ENCODE measurements around the gene ATG101. TPM values are rescaled to one million over a fixed set of nuclear protein-coding genes. Genes with fewer than 3 reads are reported as not detected.

Gene ATG101
- total RNA-seq, 1 donor, result 64.4 TPM

DNA sequence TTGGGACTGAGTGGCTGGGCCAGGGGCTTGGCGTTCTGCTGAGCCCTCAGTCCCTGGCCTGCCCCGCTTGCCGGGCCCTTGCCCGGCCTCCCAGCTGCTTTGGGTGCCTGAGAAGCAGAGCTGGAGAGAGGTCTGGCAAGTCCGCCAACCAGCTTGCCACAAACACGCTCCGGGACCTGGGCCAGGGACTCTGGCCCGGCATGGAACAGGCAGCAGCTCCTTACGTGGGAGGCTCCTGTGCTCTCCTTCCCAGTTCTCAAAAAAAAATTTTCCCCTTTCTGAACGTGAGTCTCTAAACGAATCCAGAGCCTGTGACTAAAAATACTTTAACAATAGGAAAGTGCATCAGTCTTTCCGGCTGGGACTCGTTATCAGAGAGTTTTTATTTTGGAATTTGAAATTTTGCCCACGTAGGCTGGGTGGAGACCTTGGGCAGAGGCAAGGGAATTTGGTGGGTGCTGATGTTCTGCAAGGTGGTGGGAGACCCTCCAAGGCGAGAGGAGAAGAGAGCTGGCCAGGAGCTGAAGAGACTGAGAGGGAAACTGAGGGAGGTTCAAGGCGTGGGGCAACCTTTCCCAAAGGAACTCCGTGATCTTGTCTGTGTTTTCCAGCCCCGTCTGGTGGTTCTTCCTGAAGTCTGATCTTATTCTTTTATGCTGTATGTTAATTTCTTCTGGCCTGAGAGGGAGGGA, 25.3 kb upstream of the ATG101 start:
- H4K20me1 ChIP-seq (ENCODE audit: insufficient read depth, low read length), result no peaks in the 10 kb centered on the region
- no peaks in the 10 kb centered on the region for H3K36me3 ChIP-seq (ENCODE audit: insufficient read depth, low read length)
- no peak for TF ChIP-seq CTCF (IDR thresholded peaks at IDR 0.05; ENCODE audit: extremely low read depth, low read depth, low read length)
- DNase-seq (ENCODE audit: insufficient read length, low spot score, missing footprints), result peak; percentile 99
- H3K4me2 ChIP-seq (ENCODE audit: insufficient read depth, low read length), result peak overlapping the region; percentile 69
- no peak overlapping the region for H2AFZ ChIP-seq (ENCODE audit: low read length)
- peaks cover 6% of the 10 kb centered on the region for H3K79me2 ChIP-seq (ENCODE audit: insufficient read depth, low read length)
- peaks cover 20% of the 10 kb centered on the region for H3K4me1 ChIP-seq (ENCODE audit: insufficient read depth, low read length)
- H3K27ac ChIP-seq (ENCODE audit: low read depth, low read length), result peak overlapping the region; percentile 97
- H3K27me3 ChIP-seq (ENCODE audit: insufficient read depth, low read length), result no peaks in the 10 kb centered on the region
- peak overlapping the region; percentile 46 for H3K4me3 ChIP-seq (ENCODE audit: insufficient read depth, low read length)
- H3K9me3 ChIP-seq (ENCODE audit: low read depth, low read length), result no peaks in the 10 kb centered on the region

- Histone ChIP-seq H3K36me3 (ENCODE audit: insufficient read depth, low read length) (no peaks in the 10 kb centered on the region), H2AFZ (ENCODE audit: low read length) (no peak overlapping the region), H4K20me1 (ENCODE audit: insufficient read depth, low read length) (no peaks in the 10 kb centered on the region), H3K27ac (ENCODE audit: low read depth, low read length) (peak overlapping the region; percentile 97), H3K4me3 (ENCODE audit: insufficient read depth, low read length) (no peak overlapping the region), H3K79me2 (ENCODE audit: insufficient read depth, low read length) (peaks cover 4% of the 10 kb centered on the region), H3K9me3 (ENCODE audit: low read depth, low read length) (no peaks in the 10 kb centered on the region), H3K27me3 (ENCODE audit: insufficient read depth, low read length) (no peaks in the 10 kb centered on the region), H3K4me2 (ENCODE audit: insufficient read depth, low read length) (no peak overlapping the region), H3K4me1 (ENCODE audit: insufficient read depth, low read length) (peaks cover 28% of the 10 kb centered on the region)
- no peak for DNase-seq (ENCODE audit: insufficient read length, low spot score, missing footprints)
- TF ChIP-seq CTCF (IDR thresholded peaks at IDR 0.05; ENCODE audit: extremely low read depth, low read depth, low read length), result no peak
Measured at GRCh38 chr12:52045794-52046199, 24.0 kb upstream of the ATG101 start.

- no peaks in the 10 kb centered on the region for H3K36me3 ChIP-seq (ENCODE audit: insufficient read depth, low read length)
- H3K4me3 ChIP-seq (ENCODE audit: insufficient read depth, low read length), result no peak overlapping the region
- H3K4me1 ChIP-seq (ENCODE audit: insufficient read depth, low read length), result peaks cover 33% of the 10 kb centered on the region
- no peaks in the 10 kb centered on the region for H3K27me3 ChIP-seq (ENCODE audit: insufficient read depth, low read length)
- H3K79me2 ChIP-seq (ENCODE audit: insufficient read depth, low read length), result peaks cover 10% of the 10 kb centered on the region
- no peak overlapping the region for H2AFZ ChIP-seq (ENCODE audit: low read length)
- H3K4me2 ChIP-seq (ENCODE audit: insufficient read depth, low read length), result no peak overlapping the region
- no peak for DNase-seq (ENCODE audit: insufficient read length, low spot score, missing footprints)
- H3K27ac ChIP-seq (ENCODE audit: low read depth, low read length), result no peak overlapping the region
- no peaks in the 10 kb centered on the region for H4K20me1 ChIP-seq (ENCODE audit: insufficient read depth, low read length)
- no peak for TF ChIP-seq CTCF (IDR thresholded peaks at IDR 0.05; ENCODE audit: extremely low read depth, low read depth, low read length)
- H3K9me3 ChIP-seq (ENCODE audit: low read depth, low read length), result no peaks in the 10 kb centered on the region
Measured at GRCh38 chr12:52046859-52047258, 22.9 kb upstream of the ATG101 start.

DNA sequence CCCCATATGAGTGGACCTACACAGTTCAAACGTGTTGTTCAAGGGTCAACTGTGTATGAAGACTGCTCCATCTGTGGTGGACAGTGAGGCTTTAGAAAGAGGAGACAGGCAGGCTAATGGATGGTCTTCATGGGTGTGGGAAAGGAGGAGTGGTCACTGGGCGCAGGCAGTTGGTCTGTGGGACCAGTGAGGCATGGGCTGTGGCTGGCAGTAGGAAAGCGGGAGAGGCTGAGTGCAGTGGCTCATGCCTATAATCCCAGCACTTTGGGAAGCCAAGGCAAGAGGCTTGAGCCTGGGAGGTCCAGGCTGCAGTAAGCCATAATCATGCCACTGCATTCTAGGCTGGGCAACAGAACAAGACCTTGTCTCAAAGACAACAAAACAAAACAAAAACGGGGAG, 20.5 kb upstream of the ATG101 start:
- H3K27ac ChIP-seq (ENCODE audit: low read depth, low read length), result peak overlapping the region; percentile 95
- no peak for DNase-seq (ENCODE audit: insufficient read length, low spot score, missing footprints)
- peaks cover 3% of the 10 kb centered on the region for H3K36me3 ChIP-seq (ENCODE audit: insufficient read depth, low read length)
- TF ChIP-seq CTCF (IDR thresholded peaks at IDR 0.05; ENCODE audit: extremely low read depth, low read depth, low read length), result no peak
- no peak overlapping the region for H3K4me2 ChIP-seq (ENCODE audit: insufficient read depth, low read length)
- H4K20me1 ChIP-seq (ENCODE audit: insufficient read depth, low read length), result peaks cover 8% of the 10 kb centered on the region
- H2AFZ ChIP-seq (ENCODE audit: low read length), result no peak overlapping the region
- H3K4me1 ChIP-seq (ENCODE audit: insufficient read depth, low read length), result peaks cover 31% of the 10 kb centered on the region
- H3K9me3 ChIP-seq (ENCODE audit: low read depth, low read length), result no peaks in the 10 kb centered on the region
- no peak overlapping the region for H3K4me3 ChIP-seq (ENCODE audit: insufficient read depth, low read length)
- peaks cover 25% of the 10 kb centered on the region for H3K79me2 ChIP-seq (ENCODE audit: insufficient read depth, low read length)
- no peaks in the 10 kb centered on the region for H3K27me3 ChIP-seq (ENCODE audit: insufficient read depth, low read length)
